ENCODE results near the gene LHFPL2.

Gene LHFPL2

DNA sequence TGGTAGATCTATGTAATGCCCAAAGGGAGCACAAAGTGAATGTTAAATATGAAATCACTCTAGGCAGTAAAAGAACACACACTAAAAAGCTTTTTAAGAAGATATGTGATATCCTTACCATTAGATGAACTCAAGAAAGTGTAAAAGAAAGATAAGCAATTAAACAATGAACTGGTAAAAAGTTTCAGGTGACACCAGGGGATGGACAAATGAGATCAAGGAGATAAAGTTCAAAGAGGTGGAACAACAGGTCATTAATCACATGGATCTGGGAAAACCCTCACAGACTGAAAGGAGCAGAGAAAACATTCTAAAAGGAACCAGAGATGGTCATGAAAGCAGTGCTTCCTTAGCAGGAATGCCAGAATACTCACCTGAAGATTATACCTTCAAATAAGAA is 40.7 kb downstream of the LHFPL2 start:
- in situ Hi-C loops (cut with MboI; ENCODE audit: low sequenced_read_pairs, unreplicated experiment), result no loop called here
- TF ChIP-seq, protein P1, sequence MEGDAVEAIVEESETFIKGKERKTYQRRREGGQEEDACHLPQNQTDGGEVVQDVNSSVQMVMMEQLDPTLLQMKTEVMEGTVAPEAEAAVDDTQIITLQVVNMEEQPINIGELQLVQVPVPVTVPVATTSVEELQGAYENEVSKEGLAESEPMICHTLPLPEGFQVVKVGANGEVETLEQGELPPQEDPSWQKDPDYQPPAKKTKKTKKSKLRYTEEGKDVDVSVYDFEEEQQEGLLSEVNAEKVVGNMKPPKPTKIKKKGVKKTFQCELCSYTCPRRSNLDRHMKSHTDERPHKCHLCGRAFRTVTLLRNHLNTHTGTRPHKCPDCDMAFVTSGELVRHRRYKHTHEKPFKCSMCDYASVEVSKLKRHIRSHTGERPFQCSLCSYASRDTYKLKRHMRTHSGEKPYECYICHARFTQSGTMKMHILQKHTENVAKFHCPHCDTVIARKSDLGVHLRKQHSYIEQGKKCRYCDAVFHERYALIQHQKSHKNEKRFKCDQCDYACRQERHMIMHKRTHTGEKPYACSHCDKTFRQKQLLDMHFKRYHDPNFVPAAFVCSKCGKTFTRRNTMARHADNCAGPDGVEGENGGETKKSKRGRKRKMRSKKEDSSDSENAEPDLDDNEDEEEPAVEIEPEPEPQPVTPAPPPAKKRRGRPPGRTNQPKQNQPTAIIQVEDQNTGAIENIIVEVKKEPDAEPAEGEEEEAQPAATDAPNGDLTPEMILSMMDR (IDR thresholded peaks at IDR 0.05; ENCODE audit: borderline replicate concordance, control extremely low read depth, extremely low read depth, insufficient read depth, missing control alignments), result no peak
- no peak for DNase-seq (ENCODE audit: low spot score)

DNA sequence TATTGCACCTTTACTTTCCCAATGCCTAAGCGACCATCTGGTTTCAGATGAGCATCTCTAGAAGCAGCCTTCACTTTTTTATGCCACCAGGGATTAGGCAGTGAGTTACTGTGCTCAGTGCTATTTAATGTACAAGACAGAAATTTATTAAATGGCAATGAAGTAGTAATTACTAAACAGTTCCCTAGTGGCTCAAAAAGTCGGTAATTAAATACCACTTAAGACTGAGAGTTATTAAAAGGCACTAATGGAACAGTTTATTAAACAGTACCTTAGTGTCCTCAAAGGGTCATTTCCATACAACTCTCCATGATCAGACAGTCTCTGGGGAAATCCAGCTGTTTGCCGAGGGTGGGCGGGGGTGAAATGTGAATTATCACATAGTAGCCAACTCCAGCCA is 42.3 kb downstream of the LHFPL2 start:
- TF ChIP-seq, protein P1 (IDR thresholded peaks at IDR 0.05; ENCODE audit: borderline replicate concordance, control extremely low read depth, extremely low read depth, insufficient read depth, missing control alignments), result no peak
- in situ Hi-C loops (cut with MboI; ENCODE audit: low sequenced_read_pairs, unreplicated experiment), result no loop called here
- no peak for DNase-seq (ENCODE audit: low spot score)

GRCh38 chr5:78605611-78606010 is 43.0 kb downstream of the LHFPL2 start:
- no peak for DNase-seq (ENCODE audit: low spot score)
- TF ChIP-seq, protein P1 (IDR thresholded peaks at IDR 0.05; ENCODE audit: borderline replicate concordance, control extremely low read depth, extremely low read depth, insufficient read depth, missing control alignments), result no peak
- in situ Hi-C loops (cut with MboI; ENCODE audit: low sequenced_read_pairs, unreplicated experiment), result no loop called here

DNA sequence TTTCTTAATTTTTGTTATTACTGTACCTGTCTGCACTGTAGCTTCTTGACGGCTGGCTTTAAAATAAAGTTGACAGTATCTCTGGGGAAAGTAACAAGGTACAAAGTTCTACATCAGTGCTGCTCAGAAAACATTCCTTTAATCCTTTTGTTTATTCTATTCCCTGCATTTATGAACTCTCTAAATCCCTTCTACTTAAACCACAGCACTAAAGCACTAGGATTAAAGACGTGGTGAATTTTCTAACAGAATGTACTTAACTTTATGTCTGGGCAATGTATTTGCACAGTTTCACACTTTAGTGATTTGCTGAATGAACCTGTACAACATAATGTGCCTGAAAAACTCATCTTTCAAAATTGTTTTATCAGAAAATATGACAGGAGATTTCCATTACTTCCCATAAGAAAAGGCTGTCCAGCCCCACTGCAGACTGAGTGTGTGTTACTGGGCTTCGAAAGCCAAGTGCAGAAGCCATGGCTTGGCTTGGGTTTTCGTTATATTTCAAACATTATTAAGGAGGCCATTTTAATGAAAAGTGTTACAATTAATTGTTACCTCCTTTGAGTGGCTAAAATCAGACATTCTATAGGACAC is 43.8 kb downstream of the LHFPL2 start:
- in situ Hi-C loops (cut with MboI; ENCODE audit: low sequenced_read_pairs, unreplicated experiment), result no loop called here
- TF ChIP-seq, protein P1 (IDR thresholded peaks at IDR 0.05; ENCODE audit: borderline replicate concordance, control extremely low read depth, extremely low read depth, insufficient read depth, missing control alignments), result no peak
- no peak for DNase-seq (ENCODE audit: low spot score)

DNA sequence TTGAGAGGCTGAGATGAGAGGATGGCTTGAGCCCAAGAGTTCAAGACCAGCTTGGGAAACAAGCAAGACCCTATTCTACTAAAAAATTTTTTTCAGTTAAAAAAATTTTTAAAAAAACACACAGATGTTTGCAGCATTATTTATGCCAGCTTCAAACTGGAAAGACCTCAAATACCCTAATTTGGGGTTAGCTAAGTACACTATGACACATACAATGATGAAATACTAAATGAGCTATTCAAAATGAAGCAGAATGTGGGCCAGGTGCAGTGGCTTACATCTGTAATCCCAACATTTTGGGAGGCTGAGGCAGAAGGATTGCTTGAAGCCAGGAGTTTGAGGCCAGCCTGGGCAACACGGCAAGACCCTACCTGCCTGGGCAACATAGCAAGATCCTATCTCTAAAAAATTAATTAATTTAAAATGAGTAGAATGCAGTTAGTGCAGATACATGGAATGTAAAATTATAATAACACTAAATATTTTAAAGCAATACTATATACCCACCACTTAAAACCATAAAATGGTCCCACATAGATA is 44.9 kb downstream of the LHFPL2 start:
- DNase-seq (ENCODE audit: low spot score), result no peak
- in situ Hi-C loops (cut with MboI; ENCODE audit: low sequenced_read_pairs, unreplicated experiment), result no loop called here
- TF ChIP-seq, protein P1 (IDR thresholded peaks at IDR 0.05; ENCODE audit: borderline replicate concordance, control extremely low read depth, extremely low read depth, insufficient read depth, missing control alignments), result no peak

DNA sequence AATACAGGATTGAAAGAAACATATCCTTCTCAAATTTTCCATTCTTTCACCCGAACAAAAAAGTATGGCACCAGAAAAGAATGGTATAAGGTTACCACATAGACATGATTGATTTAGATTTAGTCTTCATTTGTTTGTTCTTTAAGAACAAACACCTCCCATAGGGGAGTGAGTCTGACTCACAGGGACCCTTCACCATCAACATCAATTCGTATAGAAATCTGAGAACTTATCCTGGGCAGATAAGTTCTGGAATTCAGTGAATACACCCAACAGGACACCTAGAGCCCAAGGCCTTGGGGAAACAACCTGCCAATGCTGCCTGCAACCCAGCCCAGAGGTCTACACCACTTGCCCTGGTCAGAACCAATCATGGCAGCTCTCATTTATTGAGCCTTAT is 46.2 kb downstream of the LHFPL2 start:
- DNase-seq (ENCODE audit: low spot score), result no peak
- in situ Hi-C loops (cut with MboI; ENCODE audit: low sequenced_read_pairs, unreplicated experiment), result no loop called here
- TF ChIP-seq, protein P1 (IDR thresholded peaks at IDR 0.05; ENCODE audit: borderline replicate concordance, control extremely low read depth, extremely low read depth, insufficient read depth, missing control alignments), result no peak
